ENCODE results near the gene TSPEAR. TPM values are rescaled to one million over a fixed set of nuclear protein-coding genes. Genes with fewer than 3 reads are reported as not detected.

Gene TSPEAR
- total and polyA plus RNA-seq, 2 of the 13 experiments (the other 11 are each of a cell fraction or from before 2014, with no cell fraction given): 0.07 to 0.32 TPM

GRCh38 chr21:44593598-44594405 is 117.6 kb downstream of the TSPEAR start (continued):
- peak; percentile 85 for TF ChIP-seq ZNF430 (CRISPR knock-in tag; IDR thresholded peaks at IDR 0.05)
- 0 out of 2 replicates have a peak, but pooled peaks have one; percentile 51 for TF ChIP-seq ZNF280D (CRISPR knock-in tag; IDR thresholded peaks at IDR 0.05)
- TF ChIP-seq UBTF (CRISPR knock-in tag; IDR thresholded peaks at IDR 0.05): peak; percentile 92
- TF ChIP-seq KDM5B (CRISPR knock-in tag; IDR thresholded peaks at IDR 0.05; ENCODE audit: borderline replicate concordance): peak; percentile 39; the same call in 1 of the 2 replicates
- TF ChIP-seq POLR2A (IDR thresholded peaks at IDR 0.05; ENCODE audit: insufficient read depth in 1 of 2, low read depth in 2 of 2, low read length in 2 of 2): peak in 1 of 2 experiments; percentile 40; a peak in 1 of 4 replicates
- TF ChIP-seq TFDP2 (CRISPR knock-in tag; IDR thresholded peaks at IDR 0.05): peak; percentile 84
- peak; percentile 66 for TF ChIP-seq HES4 (CRISPR knock-in tag; IDR thresholded peaks at IDR 0.05; ENCODE audit: borderline replicate concordance)
- peak; percentile 94 for TF ChIP-seq FOXO1 (CRISPR knock-in tag; IDR thresholded peaks at IDR 0.05)
- TF ChIP-seq ZSCAN21 (CRISPR knock-in tag; IDR thresholded peaks at IDR 0.05; ENCODE audit: borderline replicate concordance): peak; percentile 71
- no peak for TF ChIP-seq DBP (CRISPR knock-in tag; IDR thresholded peaks at IDR 0.05; ENCODE audit: not compliant biosample characterization)
- TF ChIP-seq TCF7 (IDR thresholded peaks at IDR 0.05; ENCODE audit: low read depth): peak; percentile 24; the same call in 1 of the 2 replicates
- peak in 1 of 2 experiments; percentile 76; a peak in 1 of 4 replicates for TF ChIP-seq KLF16 (CRISPR knock-in tag; IDR thresholded peaks at IDR 0.05)
- TF ChIP-seq MBNL3 (CRISPR knock-in tag; conservative IDR thresholded peaks at IDR 0.05): no peak
- TF ChIP-seq TOPORS (CRISPR knock-in tag; IDR thresholded peaks at IDR 0.05): 0 out of 2 replicates have a peak, but pooled peaks have one; percentile 66
- TF ChIP-seq CSRNP1 (CRISPR knock-in tag; IDR thresholded peaks at IDR 0.05): 0 out of 2 replicates have a peak, but pooled peaks have one; percentile 30
- no peak for TF ChIP-seq NR3C1 (CRISPR knock-in tag; IDR thresholded peaks at IDR 0.05)
- peak; percentile 90 for TF ChIP-seq ERF (CRISPR knock-in tag; IDR thresholded peaks at IDR 0.05)
- no peak for TF ChIP-seq AGO1 (IDR thresholded peaks at IDR 0.05; ENCODE audit: low read depth, low read length, poor library complexity, severe bottlenecking)
- no peak for TF ChIP-seq PCBP1 (IDR thresholded peaks at IDR 0.05; ENCODE audit: borderline replicate concordance, low read depth, low read length)
- no peak for TF ChIP-seq ZBTB21 (CRISPR knock-in tag; IDR thresholded peaks at IDR 0.05)
